OCI-LY1 (cell line): ENCODE results near the gene ZCWPW2.

ENCODE experiments used
- H2AFZ ChIP-seq: fragments of 200-600 bp; sonication (generic), shearing (Covaris generic); 2 replicates; pipeline ENCODE4 v1.6.0; 2014; ENCODE audit warnings: antibody characterized with exemption, mild to moderate bottlenecking, low read length
- H3F3A ChIP-seq: fragments of 200-600 bp; sonication (generic), shearing (Covaris generic); 2 replicates; pipeline ENCODE4 v1.6.0; 2014; ENCODE audit warnings: mild to moderate bottlenecking, antibody characterized with exemption, low read length, moderate library complexity; ENCODE audit not compliant: insufficient read depth
- H3K27ac ChIP-seq: fragments of 200-600 bp; sonication (generic); 2 replicates; pipeline ENCODE4 v1.5.1; 2014; ENCODE audit warnings: low read length, mixed run types, mild to moderate bottlenecking, low read depth; ENCODE audit not compliant: poor library complexity, severe bottlenecking
- H3K27me3 ChIP-seq: fragments of 200-600 bp; sonication (generic); 2 replicates; pipeline ENCODE4 v1.6.0; 2014; ENCODE audit warnings: antibody characterized with exemption, mild to moderate bottlenecking, low read length, moderate library complexity; ENCODE audit not compliant: insufficient read depth
- H3K36me3 ChIP-seq: fragments of 200-600 bp; sonication (generic); 2 replicates; pipeline ENCODE4 v1.6.1; 2014; ENCODE audit warnings: mild to moderate bottlenecking, antibody characterized with exemption, low read length, moderate library complexity, mixed read lengths; ENCODE audit not compliant: insufficient read depth
- H3K4me1 ChIP-seq: fragments of 200-600 bp; sonication (generic); 2 replicates; pipeline ENCODE4 v1.5.1; 2014; ENCODE audit warnings: mild to moderate bottlenecking, low read length, moderate library complexity; ENCODE audit not compliant: insufficient read depth, severe bottlenecking
- H3K4me2 ChIP-seq: fragments of 200-600 bp; sonication (generic), shearing (Covaris generic); 2 replicates; pipeline ENCODE4 v1.6.1; 2014; ENCODE audit warnings: low read length
- H3K4me3 ChIP-seq: fragments of 200-600 bp; sonication (generic); 2 replicates; pipeline ENCODE4 v1.5.1; 2014; ENCODE audit warnings: low read length, low read depth, mild to moderate bottlenecking, mixed read lengths; ENCODE audit not compliant: poor library complexity, severe bottlenecking
- H3K79me2 ChIP-seq: fragments of 200-600 bp; shearing (Covaris generic); 2 replicates; pipeline ENCODE4 v1.6.1; 2016; ENCODE audit warnings: mixed run types, low read length, mixed read lengths; ENCODE audit not compliant: insufficient read depth
- H3K9ac ChIP-seq: fragments of 200-600 bp; sonication (generic), shearing (Covaris generic); 2 replicates; pipeline ENCODE4 v1.6.1; 2014; ENCODE audit warnings: mild to moderate bottlenecking, low read length, mixed read lengths
- H3K9me2 ChIP-seq: fragments of 200-600 bp; sonication (generic), shearing (Covaris generic); 2 replicates; pipeline ENCODE4 v1.6.1; 2014; ENCODE audit warnings: low read depth, mild to moderate bottlenecking, low read length, mixed read lengths
- H3K9me3 ChIP-seq: fragments of 200-600 bp; shearing (Covaris generic); 2 replicates; pipeline ENCODE4 v1.6.1; 2014; ENCODE audit warnings: low read length, mixed read lengths
- H4K20me1 ChIP-seq: fragments of 200-600 bp; sonication (generic), shearing (Covaris generic); 2 replicates; pipeline ENCODE4 v1.6.0; 2016; ENCODE audit warnings: mild to moderate bottlenecking, low read length; ENCODE audit not compliant: insufficient read depth
- CTCF ChIP-seq: fragments of 200-600 bp; sonication (generic), shearing (Covaris generic); IDR thresholded peaks from 2 replicates; pipeline ENCODE4 v1.5.1; 2017; ENCODE audit warnings: mild to moderate bottlenecking, antibody characterized with exemption, low read length, moderate library complexity, mixed read lengths
- EZH2 ChIP-seq: fragments of 200-600 bp; sonication (generic), shearing (Covaris generic); IDR thresholded peaks from 2 replicates; pipeline ENCODE4 v1.8.0; 2017; ENCODE audit warnings: borderline replicate concordance, mixed run types, mild to moderate bottlenecking, antibody characterized with exemption, low read length, moderate library complexity, mixed read lengths

The ZCWPW2 gene

GRCh38 chr3:28544236-28544635, 195.7 kb downstream of the ZCWPW2 start:
- Histone ChIP-seq H3K9me3 (no peaks in the 10 kb centered on the region), H3F3A (no peaks in the 10 kb centered on the region), H3K9me2 (no peaks in the 10 kb centered on the region), H3K4me2 (no peak overlapping the region), H3K4me3 (no peak overlapping the region), H3K27me3 (no peaks in the 10 kb centered on the region), H3K79me2 (no peaks in the 10 kb centered on the region), H3K9ac (no peak overlapping the region), H3K27ac (no peak overlapping the region), H4K20me1 (no peaks in the 10 kb centered on the region), H2AFZ (no peak overlapping the region), H3K36me3 (no peaks in the 10 kb centered on the region), H3K4me1 (no peaks in the 10 kb centered on the region)
- TF ChIP-seq CTCF: no peak
- no peak for TF ChIP-seq EZH2

GRCh38 chr3:28544831-28545230, 196.3 kb downstream of the ZCWPW2 start:
- H3K4me3 ChIP-seq: no peak overlapping the region
- no peaks in the 10 kb centered on the region for H3K27me3 ChIP-seq
- no peaks in the 10 kb centered on the region for H3K79me2 ChIP-seq

GRCh38 chr3:28547677-28548076, 199.2 kb downstream of the ZCWPW2 start:
- TF ChIP-seq CTCF (no peak), EZH2 (no peak)
- Histone ChIP-seq H3K4me1 (no peaks in the 10 kb centered on the region), H3K9me3 (no peaks in the 10 kb centered on the region), H3K27ac (no peak overlapping the region), H4K20me1 (no peaks in the 10 kb centered on the region), H3K4me2 (no peak overlapping the region), H3K79me2 (no peaks in the 10 kb centered on the region), H2AFZ (no peak overlapping the region), H3K36me3 (no peaks in the 10 kb centered on the region), H3K9me2 (no peaks in the 10 kb centered on the region), H3K27me3 (no peaks in the 10 kb centered on the region), H3F3A (no peaks in the 10 kb centered on the region), H3K4me3 (no peak overlapping the region), H3K9ac (no peak overlapping the region)

More at GRCh38 chr3:28544831-28545230, 196.3 kb downstream of the ZCWPW2 start:
- Histone ChIP-seq H3K4me2 (no peak overlapping the region), H3K4me1 (no peaks in the 10 kb centered on the region), H3K36me3 (no peaks in the 10 kb centered on the region), H2AFZ (no peak overlapping the region), H3F3A (no peaks in the 10 kb centered on the region), H3K9me3 (no peaks in the 10 kb centered on the region), H3K9me2 (no peaks in the 10 kb centered on the region), H3K27ac (no peak overlapping the region), H4K20me1 (no peaks in the 10 kb centered on the region), H3K9ac (no peak overlapping the region)
- TF ChIP-seq EZH2: no peak
- TF ChIP-seq CTCF: no peak
